HT1080 (cell line): ENCODE measurements around the gene NCOA5. TPM values are rescaled to one million over a fixed set of nuclear protein-coding genes. Genes with fewer than 3 reads are reported as not detected.
A peak's percentile ranks its signal among the peaks of the same experiment; 100 is the strongest.

Source experiments
- DNase-seq: peaks from one replicate; pipeline ENCODE4 v3.0.0-alpha.2; 2015; ENCODE audit warnings: low read depth
- total RNA-seq: library from RNA; depleted of rRNA; stranded (reverse); fragments of >200 nt; shearing (Covaris generic); gene quantifications from 2 replicates; pipeline ENCODE4 v1.2.3, GENCODE V29; 2014

NCOA5 gene
- total RNA-seq, 1 experiment from 2014 or later: 24.7 TPM

GRCh38 chr20:46044896-46045295, 44.9 kb downstream of the NCOA5 start:
- DNase-seq: no peak

GRCh38 chr20:46043556-46043955, 46.2 kb downstream of the NCOA5 start:
- no peak for DNase-seq

DNA sequence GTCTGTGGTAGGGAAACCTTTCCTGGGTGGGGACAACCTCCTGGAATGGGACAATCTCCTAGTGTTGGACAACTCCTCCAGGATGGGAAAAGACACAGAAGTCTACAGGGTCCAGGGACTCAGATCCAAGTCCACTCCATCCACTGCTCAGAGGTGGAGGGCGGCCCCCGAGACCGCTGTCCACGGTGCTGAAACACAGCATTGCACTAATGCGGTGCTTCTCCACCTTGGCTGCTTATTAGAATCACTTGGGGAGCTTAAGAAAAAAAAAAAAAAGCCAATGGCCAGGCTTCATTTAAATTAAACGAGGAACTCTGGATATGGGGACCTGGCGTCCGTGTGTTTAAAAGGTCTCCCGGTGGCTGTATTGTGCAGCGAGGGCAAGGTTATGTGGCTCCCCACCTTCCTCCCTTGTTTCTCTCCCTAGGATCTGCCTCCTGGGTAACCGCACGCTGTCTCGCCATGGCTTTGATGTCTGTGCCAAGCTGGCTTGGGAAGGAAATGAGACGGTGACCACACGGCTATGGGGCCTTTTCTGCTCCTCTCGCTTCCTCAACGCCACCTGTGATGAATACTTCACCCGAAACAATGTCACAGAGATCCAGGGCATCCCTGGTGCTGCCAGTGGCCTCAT, 48.7 kb downstream of the NCOA5 start:
- DNase-seq: peak; percentile 39

DNA sequence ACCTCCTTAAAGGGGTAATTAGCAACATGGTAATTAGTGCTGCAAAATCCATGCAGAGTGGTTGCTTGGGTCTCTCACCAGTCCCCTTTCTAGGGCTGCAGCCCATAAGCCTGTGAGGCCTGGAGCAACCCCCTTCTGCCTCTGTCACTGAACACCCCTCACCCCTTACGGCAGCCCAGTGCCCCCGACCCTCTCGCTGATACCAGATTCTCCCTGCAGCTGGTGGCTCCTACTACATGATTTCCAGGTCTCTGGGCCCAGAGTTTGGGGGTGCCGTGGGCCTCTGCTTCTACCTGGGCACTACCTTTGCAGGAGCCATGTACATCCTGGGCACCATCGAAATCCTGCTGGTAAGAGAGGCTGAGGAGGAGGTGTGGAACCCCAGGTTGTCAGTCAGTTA, 52.7 kb downstream of the NCOA5 start:
- no peak for DNase-seq

GRCh38 chr20:46036370-46036769, 53.4 kb downstream of the NCOA5 start:
- no peak for DNase-seq

GRCh38 chr20:46035713-46036112, 54.0 kb downstream of the NCOA5 start:
- no peak for DNase-seq

DNA sequence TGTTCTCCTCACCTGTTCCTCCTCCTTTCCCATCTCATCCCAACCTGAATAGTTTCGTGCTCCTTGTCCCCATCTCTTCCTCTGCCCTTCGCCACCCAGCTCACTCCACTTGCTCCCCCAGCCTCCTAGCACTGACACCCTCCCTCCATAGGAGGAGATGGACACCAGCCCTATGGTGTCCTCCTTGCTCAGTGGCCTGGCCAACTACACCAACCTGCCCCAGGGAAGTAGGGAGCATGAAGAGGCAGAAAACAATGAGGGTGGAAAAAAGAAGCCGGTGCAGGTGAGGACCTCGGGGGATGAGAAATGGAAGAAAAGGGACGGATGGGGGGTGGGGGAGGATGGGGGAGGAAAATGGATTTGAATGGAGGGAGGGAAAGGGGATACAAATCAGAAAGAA, 54.5 kb downstream of the NCOA5 start:
- no peak for DNase-seq

- DNase-seq: peak; percentile 47
These were observed 55.7 kb downstream of the NCOA5 start for GRCh38 chr20:46034039-46034438.

GRCh38 chr20:46031701-46032254, 58.0 kb downstream of the NCOA5 start:
- DNase-seq: no peak

DNA sequence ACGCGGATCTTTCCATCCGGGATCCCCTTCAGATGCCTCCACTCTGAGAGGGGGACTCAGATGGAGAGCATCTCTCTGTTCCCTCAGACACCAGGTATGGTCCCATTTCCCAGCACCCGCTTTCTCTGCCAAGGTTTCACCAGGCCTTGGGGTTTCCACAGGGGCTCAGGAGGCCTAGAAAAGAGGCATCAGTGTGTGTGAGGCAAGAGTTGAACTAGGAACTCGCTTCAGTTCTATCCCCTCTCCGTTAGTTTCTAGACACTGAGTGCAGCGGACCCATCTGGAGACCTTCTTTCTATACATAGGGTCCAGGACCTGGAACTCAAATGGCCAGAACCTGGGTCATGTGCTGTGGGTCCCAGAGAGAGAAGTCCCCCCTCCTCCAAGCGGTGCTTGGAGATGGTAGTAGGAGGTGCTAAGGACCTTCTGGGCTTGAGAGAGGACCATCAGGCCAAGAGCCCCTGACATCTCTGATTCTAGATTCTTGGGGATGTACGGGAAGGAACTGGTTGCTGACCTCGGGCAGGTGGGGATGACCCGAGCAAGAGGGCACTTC, 58.7 kb downstream of the NCOA5 start:
- DNase-seq: no peak

GRCh38 chr20:46030284-46031013, 59.3 kb downstream of the NCOA5 start:
- no peak for DNase-seq

GRCh38 chr20:46028772-46029371, 60.9 kb downstream of the NCOA5 start, which contains the start of gene SLC12A5:
SLC12A5 (plus strand) TSS chr20:46029215; CDS start chr20:46029345, 130 bp downstream.
- DNase-seq: no peak

DNA sequence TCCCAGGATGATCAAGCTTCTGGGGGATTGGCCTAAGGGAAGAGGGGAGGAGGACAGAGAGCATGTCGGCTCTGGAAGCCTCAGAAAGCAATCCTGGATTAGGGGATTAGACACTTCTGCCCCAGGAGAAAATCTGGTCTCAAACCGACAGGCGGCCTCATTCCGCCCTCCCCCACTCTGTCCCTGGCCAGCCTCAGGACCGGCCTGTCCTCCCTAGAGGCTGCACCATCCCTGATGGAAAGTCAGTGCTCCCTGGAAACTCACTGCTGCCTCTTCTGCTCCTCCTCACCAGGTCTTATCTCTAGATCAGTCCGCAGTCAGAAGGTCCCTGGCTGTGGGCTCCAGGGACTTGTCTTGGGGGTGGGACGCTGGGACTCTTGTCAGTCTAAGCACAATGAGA, 61.7 kb downstream of the NCOA5 start:
- DNase-seq: no peak

DNA sequence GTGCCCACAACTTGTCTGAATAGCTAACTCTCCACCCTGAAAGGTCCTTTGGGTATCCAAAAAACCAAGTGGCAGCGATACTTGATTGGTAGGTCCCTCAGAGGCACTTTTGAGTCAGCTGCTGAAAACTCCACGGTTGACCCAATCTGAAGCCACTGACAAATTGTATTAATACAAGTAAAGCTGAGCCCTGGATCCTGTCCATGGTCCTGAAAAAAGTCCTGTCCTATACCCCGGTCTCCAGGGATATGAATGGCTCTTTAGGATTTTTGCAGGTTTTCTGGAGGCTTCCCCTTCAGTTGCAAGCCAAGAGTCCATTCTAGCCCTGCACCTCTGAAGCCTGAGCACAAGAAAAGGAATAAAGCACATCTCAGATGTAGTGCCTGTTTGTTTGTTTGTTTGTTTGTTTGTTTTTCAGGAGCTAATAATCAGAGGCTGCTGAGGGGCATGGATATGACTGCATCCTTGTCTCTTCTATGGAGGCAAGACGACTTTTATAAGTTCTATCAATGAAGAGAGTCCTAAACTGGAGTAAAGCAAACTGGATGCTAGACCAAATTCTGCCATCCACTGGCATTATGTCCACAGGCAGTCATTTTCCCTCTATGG, 62.4 kb downstream of the NCOA5 start:
- no peak for DNase-seq

DNA sequence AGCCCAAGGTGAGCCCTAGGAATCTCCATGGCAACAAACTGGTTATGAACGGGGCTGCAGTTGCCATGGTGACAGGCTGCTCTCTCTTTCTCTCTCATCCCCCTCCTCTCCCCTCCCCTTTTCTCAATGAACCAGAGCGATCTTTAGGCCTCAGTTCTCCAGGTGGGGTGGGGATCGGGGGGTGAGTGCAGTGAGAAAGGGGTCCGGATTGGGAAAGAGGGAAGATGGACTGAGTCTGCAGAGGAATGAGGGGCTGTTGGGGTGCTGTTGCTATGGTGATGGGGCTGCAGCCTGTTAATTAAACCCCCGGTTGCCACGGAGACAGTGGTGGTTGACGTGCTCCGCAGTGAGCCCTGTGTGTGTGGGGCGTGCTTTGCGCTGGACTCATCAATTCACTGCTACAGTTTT, 64.4 kb downstream of the NCOA5 start:
- no peak for DNase-seq

DNA sequence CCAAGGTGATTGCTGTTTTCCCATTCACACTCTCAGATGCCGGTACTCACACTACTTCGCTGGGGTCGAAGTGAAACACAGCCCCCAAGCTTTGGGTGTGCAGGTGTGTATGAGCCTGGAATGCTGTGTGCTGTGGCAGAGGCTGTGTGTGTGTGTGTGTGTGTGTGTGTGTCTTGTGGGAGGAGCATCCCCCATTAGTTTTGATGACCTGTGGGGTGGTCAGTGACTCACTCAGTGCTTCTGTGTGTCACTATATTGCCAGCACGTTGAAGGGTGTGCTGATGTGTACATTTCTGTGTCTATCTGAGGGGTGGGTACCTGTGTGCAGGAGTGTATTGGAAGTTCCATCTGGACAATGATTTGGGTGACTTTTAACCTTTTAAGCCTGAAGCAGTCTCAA, 65.8 kb downstream of the NCOA5 start:
- peak; percentile 40 for DNase-seq

- no peak for DNase-seq
These were observed 66.6 kb downstream of the NCOA5 start for GRCh38 chr20:46023148-46023484.

DNA sequence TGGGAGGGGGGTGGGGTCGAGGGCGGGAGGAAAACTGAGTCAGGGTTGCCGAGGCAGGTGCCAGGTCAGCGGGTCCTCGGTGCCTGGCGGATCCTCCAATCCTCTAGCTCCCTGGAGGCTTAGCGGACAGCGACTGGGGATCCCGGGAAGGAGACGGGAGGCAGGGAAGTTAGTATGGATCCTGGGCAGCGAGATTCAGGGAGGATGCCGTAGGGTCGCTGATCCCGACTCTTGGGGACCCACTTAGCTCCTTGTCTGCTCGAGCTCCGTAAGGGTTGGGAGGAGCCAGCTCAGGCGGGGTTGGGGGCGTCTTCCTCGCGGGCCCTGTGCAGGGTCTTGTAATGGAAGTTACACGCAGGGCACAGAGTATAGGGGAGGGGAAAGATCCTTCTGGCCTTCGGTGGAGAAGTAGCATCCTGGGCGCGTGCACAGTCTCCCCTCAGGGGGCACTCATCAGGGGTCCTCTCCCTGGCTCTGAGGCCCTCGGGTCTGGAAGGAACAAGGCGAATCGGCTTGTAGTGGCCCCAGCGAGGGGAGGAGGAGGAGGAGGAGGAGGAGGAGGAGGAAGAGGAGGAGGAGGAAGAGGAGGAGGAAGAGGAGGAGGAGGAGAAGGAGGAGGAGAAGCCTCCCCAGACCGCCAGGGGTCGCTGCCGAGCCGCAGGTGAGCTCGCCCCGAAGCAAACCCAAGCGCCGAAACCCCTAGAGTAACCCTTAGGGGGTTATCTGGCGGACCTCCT, 67.2 kb downstream of the NCOA5 start:
- peak; percentile 66 for DNase-seq

DNA sequence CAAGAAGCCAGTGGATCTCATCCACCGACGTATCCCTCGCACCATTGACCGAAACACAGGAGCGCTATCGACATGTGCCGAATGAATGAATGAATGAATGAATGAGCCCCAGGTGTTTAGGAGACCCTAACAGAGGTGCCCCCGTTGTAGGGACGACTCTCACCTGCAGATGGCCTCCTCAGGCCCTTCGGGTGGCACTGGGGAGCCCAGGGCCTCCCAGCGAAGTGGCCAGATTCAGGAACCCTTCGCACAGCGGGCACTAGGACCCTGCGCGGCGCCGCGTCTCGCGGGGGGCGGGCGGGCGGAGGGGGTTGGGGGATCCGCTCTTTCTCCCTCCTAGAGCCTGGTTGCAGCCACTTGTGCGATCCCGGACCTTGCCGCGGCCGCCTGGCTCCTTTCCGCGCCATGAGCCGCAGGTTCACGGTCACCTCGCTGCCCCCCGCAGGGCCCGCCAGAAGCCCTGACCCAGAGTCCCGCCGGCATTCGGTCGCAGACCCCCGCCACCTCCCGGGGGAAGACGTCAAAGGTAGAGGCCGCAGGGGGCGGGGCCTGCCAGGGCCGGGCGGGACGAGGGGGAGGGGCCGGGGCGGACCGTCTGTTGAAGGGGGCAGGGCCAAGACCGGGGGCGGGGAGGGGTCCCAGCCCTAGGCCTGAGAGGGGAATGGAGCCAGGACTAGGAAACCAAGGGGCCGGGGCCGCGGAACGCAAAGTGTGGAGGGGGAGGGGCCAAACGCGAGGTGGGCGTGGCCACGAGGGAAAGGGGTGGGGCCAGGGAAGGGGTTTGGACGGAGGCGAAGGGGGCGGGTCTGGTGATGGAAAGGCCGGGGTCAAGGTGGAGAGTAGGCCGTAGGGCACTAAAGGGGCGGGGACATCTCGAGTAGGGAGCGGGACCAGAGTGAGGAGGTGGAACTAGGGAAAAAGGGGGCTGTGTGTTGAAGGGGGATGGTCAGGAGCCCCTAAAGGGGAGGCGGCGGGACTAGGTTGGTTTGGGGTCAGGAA, 68.1 kb downstream of the NCOA5 start:
- peak; percentile 60 for DNase-seq

- DNase-seq: no peak
These were observed 69.2 kb downstream of the NCOA5 start for GRCh38 chr20:46020555-46020954.
